Body of pancreas (tissue), 4 donors: ENCODE measurements around the gene RNASEH2A. TPM values are rescaled to one million over a fixed set of nuclear protein-coding genes. Genes with fewer than 3 reads are reported as not detected.

Experiments used
- ATAC-seq: fragments of 150-250 bp; one replicate; pipeline ENCODE4 v1.9.1; 2016
- DNase-seq, 4 donors: peaks; one replicate each; pipeline ENCODE4 v3.0.0-alpha.2; 2019
- H3K27ac ChIP-seq, 4 donors: fragments of 200-600 bp; sonication (generic); 1 replicate in 3 of 4; 2 replicates in 1 of 4; pipeline versions ENCODE4 v1.5.1 to v1.6.1; 2016 to 2019; ENCODE audit warnings: mild to moderate bottlenecking in 1 of 4, mixed read lengths in 1 of 4, moderate library complexity in 1 of 4
- H3K27me3 ChIP-seq, 2 donors: fragments of 200-600 bp; sonication (generic); one replicate each; pipeline ENCODE4 v1.6.0; 2016; ENCODE audit warnings: mild to moderate bottlenecking in 1 of 2
- H3K36me3 ChIP-seq, 2 donors: fragments of 200-600 bp; sonication (generic); replicated peaks in 1 of 2; 2 replicates each; pipeline ENCODE4 v1.5.1; 2016; ENCODE audit warnings: low read depth in 2 of 2; ENCODE audit not compliant: insufficient read depth in 1 of 2
- H3K4me1 ChIP-seq: fragments of 200-600 bp; sonication (generic); one replicate; pipeline ENCODE4 v1.6.0; 2016
- H3K4me3 ChIP-seq, 2 donors: fragments of 200-600 bp; sonication (generic); 1 replicate in 1 of 2; 2 replicates in 1 of 2; pipeline ENCODE4 v1.5.1; 2016 to 2019
- H3K9me3 ChIP-seq, 3 donors: fragments of 200-600 bp; sonication (generic); 1 replicate in 2 of 3; 2 replicates in 1 of 3; pipeline ENCODE4 v1.5.1; 2016
- CTCF ChIP-seq, 7 experiments: fragments of 450-650 bp in 4 of 7; fragments of 200-600 bp in 3 of 7; sonication (generic) in 3 of 7; IDR thresholded peaks; one replicate each; pipeline ENCODE4 v1.5.1; 2016 to 2019; ENCODE audit warnings: antibody characterized with exemption in 7 of 7
- POLR2A ChIP-seq, 3 donors: fragments of 450-650 bp; IDR thresholded peaks; one replicate each; pipeline ENCODE4 v1.6.1; 2016; ENCODE audit warnings: antibody characterized with exemption in 3 of 3, mild to moderate bottlenecking in 2 of 3
- WGBS, 2 donors: methylation state at CpG; one replicate each; pipeline ENCODE4 v1.1.5; 2017; 5-methylcytosine and 5-hydroxymethylcytosine counted together
- intact Hi-C: fragments of 100-400 bp; cut with DNase I; formaldehyde crosslinking; loops from one replicate; pipeline ENCODE4 v1.15.1; 2023
- total RNA-seq, 2 donors: library from RNA; depleted of rRNA; stranded (reverse); fragments of >200 nt; gene quantifications; one replicate each; pipeline ENCODE4 v1.1.0, GENCODE V29; 2016

The RNASEH2A gene
- total RNA-seq, 2 donors from 2014 or later: 1.3 to 6.5 TPM

GRCh38 chr19:12770922-12771321 lies 35.5 kb upstream of the RNASEH2A start:
- Histone ChIP-seq H3K27me3 (no peaks in the 10 kb centered on the region), H3K36me3 (peaks cover 0 to 10% of the 10 kb centered on the region in 2 donors), H3K4me1 (peaks cover 13% of the 10 kb centered on the region), H3K9me3 (no peaks in the 10 kb centered on the region), H3K27ac (no peak overlapping the region), H3K4me3 (no peak overlapping the region)
- no peak for DNase-seq
- TF ChIP-seq CTCF (IDR thresholded peaks at IDR 0.05): no peak
- TF ChIP-seq POLR2A (IDR thresholded peaks at IDR 0.05): no peak
- WGBS, 2 donors: 91 to 94% methylated on average over 13 of the region's 13 CpGs
- intact Hi-C loops: no loop called here
- no peak for ATAC-seq

GRCh38 chr19:12772323-12772722 lies 34.1 kb upstream of the RNASEH2A start:
- 78 to 90% methylated on average over 2 to 4 of the region's 4 CpGs for WGBS, 2 donors
- DNase-seq (no peak), ATAC-seq (no peak)
- Histone ChIP-seq H3K27me3 (no peaks in the 10 kb centered on the region), H3K4me3 (no peak overlapping the region), H3K4me1 (peaks cover 16% of the 10 kb centered on the region), H3K9me3 (no peaks in the 10 kb centered on the region), H3K36me3 (peaks cover 0 to 8% of the 10 kb centered on the region in 2 donors), H3K27ac (no peak overlapping the region)
- intact Hi-C loops: no loop called here
- TF ChIP-seq CTCF (IDR thresholded peaks at IDR 0.05) (no peak), POLR2A (IDR thresholded peaks at IDR 0.05) (no peak)

GRCh38 chr19:12773571-12773970 lies 32.8 kb upstream of the RNASEH2A start:
- Histone ChIP-seq H3K27me3 (no peaks in the 10 kb centered on the region), H3K36me3 (peaks cover 0 to 8% of the 10 kb centered on the region in 2 donors), H3K4me3 (no peak overlapping the region), H3K27ac (no peak overlapping the region), H3K9me3 (no peaks in the 10 kb centered on the region), H3K4me1 (peaks cover 21% of the 10 kb centered on the region)
- 88 to 92% methylated on average over 2 of the region's 2 CpGs for WGBS, 2 donors
- intact Hi-C loops: no loop called here
- DNase-seq: no peak
- no peak for ATAC-seq
- no peak for TF ChIP-seq POLR2A (IDR thresholded peaks at IDR 0.05)
- TF ChIP-seq CTCF (IDR thresholded peaks at IDR 0.05): peak in 1 of 7 experiments; percentile 15

GRCh38 chr19:12774588-12775555 lies 31.5 kb upstream of the RNASEH2A start, which contains the start of gene HOOK2:
TSS of gene HOOK2 (minus strand) at chr19:12775552. CDS start at chr19:12775449, 103 bp downstream.
- peaks cover 0 to 5% of the 10 kb centered on the region in 2 donors for H3K36me3 ChIP-seq
- intact Hi-C loops: no loop called here
- TF ChIP-seq POLR2A (IDR thresholded peaks at IDR 0.05) (peak; percentile 63 to 82 (median 78)), CTCF (IDR thresholded peaks at IDR 0.05) (peak in 1 of 7 experiments; percentile 27)
- 5 to 29% methylated on average over 9 to 52 of the region's 58 CpGs for WGBS, 2 donors
- H3K9me3 ChIP-seq: no peaks in the 10 kb centered on the region
- H3K4me1 ChIP-seq: peaks cover 31% of the 10 kb centered on the region
- peak within 1 kb of the TSS in 1 of 2 donors; percentile 22 for H3K4me3 ChIP-seq
- H3K27ac ChIP-seq: peak within 1 kb of the TSS; percentile 93 to 100 (median 99)
- ATAC-seq (peak; percentile 79), DNase-seq (peak; percentile 98 to 100 (median 100))
- H3K27me3 ChIP-seq: no peaks in the 10 kb centered on the region
